ENCODE measurements around the gene FOXJ1.
A peak's percentile ranks its signal among the peaks of the same experiment; 100 is the strongest.
"Not testable (repeated sequence)": the region's sequence is repeated elsewhere in the genome, so short reads cannot be mapped to it uniquely, and the experiment has no call there.

FOXJ1 gene

DNA sequence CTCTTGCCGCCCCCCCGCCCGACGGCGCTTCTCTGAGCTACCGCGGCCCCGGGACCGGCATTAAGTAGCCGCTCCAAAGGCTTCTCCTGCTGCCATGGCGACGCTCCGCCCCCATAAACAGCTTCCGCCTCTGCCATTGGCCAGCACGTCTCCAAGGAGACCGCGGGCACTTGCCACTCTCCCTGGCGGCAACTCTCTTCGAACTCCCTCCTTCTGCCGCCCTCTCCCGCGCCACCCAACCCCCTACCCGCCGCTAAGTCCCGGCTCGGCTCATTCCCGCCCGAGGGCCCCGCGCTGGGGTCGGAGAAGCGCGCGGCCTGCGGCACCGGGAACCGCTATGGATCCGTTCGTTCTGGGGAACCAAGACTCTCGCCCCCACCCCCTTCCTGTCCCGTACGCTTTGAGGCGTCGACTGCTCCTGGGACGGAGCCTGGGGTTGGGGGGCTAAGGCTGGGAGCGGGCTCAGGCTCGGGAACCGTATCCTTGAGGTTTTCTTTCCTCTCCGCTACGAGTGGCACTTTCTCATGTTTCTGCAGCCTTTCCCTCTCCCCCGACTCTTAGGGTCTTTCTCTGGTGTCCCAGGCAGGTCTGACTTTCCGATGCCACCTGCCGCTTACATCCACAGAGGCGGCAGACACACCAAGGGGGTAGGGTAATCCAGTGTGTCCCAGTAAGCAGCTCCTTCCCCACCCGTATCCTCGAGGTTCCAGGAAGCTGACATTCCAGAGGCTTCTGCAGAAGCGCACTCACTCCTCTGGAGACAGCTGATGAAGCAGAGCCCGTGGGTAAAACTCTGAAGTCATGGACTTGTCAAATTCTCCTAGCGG lies at the start of gene FOXJ1:
Gene FOXJ1, minus strand, starts transcription at position 34 of the 827 bp plus-strand sequence. CDS start 850 bp downstream, outside the sequence.
- DNase-seq, result peak; percentile 92

DNA sequence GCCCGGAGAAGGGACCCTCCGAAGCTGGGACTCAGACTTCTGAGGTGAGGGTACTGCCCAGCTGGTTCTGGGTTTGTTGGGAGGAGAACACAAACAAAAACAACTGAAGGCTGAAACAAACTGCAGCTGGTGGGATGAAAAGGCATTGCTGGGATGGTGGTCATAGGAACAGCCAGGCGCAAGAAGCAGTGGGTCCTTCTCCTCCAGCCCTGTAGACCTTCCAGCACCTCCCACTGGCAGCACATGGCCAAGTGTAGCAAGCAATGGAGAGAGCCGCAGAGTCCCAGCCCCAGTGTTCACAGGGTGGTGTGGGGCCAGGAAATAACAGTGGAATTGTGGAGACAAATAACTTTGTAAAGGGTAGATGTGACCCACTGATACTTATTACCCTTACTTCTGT lies 48.7 kb upstream of the FOXJ1 start:
- no peak for DNase-seq

- no peak for DNase-seq
Measured at GRCh38 chr17:76189247-76189646, 48.2 kb upstream of the FOXJ1 start.

- DNase-seq, result no peak
Measured at GRCh38 chr17:76188213-76189016, 47.4 kb upstream of the FOXJ1 start.

DNA sequence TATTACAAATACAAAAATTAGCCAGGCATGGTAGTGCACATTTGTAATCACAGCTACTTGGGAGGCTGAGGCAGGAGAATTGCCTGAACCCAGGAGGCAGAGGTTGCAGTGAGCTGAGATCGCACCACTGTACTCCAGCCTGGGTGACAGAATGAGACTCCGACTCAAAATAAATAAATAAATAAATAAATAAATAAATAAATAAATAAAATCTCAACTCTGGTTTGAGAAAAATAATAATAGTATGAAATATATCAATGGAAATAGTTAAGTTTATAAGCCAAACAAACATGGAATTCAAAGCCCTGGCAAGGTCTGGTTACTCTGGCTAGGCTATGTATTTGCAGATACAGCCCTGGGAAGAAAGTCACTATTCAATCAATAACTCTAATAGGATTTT lies 45.7 kb upstream of the FOXJ1 start:
- not testable (repeated sequence) for DNase-seq

- DNase-seq, result no peak
Measured at GRCh38 chr17:76184290-76184689, 43.2 kb upstream of the FOXJ1 start.

- DNase-seq, result peak; percentile 86
Measured at GRCh38 chr17:76182016-76182764, 41.1 kb upstream of the FOXJ1 start.

- DNase-seq, result no peak
Measured at GRCh38 chr17:76179496-76180467, 38.7 kb upstream of the FOXJ1 start.

DNA sequence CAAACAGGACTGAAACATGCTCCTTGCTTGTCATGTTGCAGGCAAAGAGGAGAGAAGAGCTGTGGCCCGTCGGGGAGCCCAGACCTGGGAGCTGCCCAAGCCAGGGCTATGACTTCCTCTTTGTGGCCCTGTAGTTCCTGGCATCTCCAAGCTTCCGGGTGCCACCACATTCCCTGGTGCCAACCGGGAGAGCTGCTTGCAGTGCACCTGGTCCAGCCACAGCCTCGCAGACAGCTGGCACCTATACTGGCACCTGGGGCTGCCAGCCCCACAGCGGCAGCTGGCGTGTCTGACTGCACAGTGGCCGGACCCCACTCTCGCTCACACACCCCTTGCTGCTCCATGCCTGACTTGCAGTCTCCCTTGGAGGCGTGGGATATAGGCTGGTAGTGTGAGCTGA lies 37.1 kb upstream of the FOXJ1 start:
- no peak for DNase-seq

DNA sequence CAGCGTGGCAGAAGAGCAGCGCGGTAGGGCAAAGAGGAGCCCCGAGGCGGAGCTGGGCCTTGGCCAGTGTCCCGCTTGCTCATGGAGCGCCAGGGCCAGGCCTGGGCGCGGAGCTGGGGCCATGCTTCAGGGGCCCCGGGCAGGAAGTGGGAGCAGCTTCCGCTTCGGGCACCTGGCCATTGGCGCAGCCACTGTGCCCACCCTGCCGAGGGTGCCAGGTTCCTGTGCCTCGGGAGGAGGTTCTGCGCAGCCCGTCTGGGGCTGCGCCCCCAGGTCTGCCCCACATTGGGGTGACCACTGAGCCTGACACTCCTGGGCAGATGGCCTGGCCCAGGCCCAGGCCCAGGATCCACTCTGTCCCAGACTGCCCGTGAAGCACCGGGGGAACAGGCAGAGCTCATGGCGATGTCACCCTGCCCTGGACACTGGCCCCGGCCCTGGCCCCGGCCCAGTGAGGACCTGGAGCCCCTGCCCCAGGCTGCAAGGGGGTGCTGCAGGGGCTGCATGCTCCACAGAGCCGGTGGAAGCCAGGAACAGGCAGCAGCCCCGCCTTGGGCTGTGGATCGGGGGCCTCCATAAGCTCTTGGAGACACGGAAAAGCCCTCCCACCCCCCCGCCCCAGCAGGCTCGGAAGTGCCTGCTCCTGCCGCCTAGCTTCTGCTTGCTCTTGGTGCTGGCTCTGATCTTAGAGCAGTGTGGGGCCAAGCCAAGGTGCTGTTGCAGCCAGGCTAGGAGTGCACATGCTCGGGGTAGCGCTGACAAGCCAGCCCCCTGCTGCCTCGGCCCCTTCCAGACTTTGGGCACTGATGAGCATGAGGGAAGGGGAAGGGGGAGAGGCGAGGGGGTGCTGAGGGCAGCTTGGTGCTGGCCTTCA lies 35.9 kb upstream of the FOXJ1 start:
- no peak for DNase-seq

- DNase-seq, result no peak
Measured at GRCh38 chr17:76174037-76174436, 33.0 kb upstream of the FOXJ1 start.

- DNase-seq, result no peak
Measured at GRCh38 chr17:76173474-76173873, 32.4 kb upstream of the FOXJ1 start.

DNA sequence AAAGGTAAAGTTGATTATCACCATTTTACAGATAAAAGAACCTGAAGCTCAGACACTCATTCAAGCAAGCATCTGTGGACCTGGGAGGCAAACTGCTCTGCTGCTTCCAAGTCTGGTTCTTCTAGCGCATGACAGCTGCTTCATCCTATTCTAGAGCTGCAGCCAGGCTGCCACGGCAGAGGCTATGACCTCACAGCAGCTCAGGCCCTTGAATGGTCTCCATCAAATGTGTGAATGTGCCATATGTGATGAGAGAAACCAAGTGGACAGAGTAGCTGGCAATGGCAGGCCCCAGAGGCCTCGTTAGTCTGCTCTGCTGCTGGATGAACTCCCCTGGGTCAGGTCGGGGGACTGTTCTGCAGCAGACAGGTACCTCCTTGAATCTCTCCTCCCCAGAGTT lies 30.7 kb upstream of the FOXJ1 start:
- DNase-seq, result no peak

DNA sequence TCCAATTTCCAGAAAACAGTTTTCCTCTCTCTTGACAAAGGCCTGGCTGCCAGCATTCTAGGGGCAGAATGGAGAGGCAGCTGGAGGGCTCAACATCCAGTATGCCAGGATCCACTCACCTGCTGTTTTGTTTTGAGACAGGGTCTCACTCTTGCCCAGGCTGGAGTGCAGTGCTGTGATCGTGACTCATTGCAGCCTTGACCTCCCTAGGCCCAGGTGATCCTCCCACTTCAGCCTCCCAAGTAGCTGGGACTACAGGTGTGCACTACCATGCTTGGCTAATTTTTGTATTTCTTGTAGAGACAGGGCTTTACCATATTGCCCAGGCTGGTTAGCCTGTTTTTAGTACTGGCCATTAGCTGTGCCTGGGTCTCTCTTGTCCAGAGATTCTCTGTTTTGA lies 29.1 kb upstream of the FOXJ1 start:
- no peak for DNase-seq

DNA sequence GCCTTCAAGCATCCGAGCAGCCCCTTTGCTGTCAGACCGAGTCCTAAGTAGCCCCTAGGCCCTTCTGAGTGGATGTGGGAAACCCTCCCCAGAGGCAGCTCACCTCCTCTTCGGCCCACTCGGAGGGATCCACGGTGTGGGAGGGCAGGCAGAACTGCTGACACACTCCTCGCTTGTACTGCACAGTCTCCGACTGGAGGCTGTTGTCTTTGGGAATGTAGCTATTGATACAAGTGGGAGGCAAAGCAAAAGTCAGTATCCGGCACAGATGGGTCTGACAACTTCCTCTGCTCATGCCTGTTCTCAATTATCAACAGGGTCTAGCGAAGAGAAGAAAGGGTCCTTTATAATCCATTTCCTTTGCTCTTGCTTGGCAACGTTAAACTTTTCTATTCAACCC lies 25.9 kb upstream of the FOXJ1 start:
- no peak for DNase-seq

DNA sequence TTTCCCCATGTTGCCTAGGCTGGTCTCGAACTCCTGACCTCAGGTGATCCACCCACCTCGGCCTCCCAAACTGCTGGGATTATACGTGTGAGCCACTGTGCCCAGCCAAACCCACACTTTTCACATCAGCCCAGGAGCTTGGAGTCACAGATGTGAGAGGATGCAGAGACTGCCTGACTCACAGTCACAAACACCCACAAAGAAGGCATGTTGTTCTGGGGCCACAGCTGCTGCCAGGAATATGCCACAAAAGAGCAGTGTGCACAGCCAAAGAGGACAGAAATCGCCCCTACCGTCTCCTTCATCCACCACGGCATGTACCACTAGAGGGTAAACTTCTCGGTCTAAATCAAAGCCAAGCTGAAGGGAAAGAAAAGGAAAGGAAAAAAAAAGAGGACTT lies 25.1 kb upstream of the FOXJ1 start:
- peak; percentile 43 for DNase-seq

GRCh38 chr17:76164331-76164730 lies 23.3 kb upstream of the FOXJ1 start:
- DNase-seq, result no peak

DNA sequence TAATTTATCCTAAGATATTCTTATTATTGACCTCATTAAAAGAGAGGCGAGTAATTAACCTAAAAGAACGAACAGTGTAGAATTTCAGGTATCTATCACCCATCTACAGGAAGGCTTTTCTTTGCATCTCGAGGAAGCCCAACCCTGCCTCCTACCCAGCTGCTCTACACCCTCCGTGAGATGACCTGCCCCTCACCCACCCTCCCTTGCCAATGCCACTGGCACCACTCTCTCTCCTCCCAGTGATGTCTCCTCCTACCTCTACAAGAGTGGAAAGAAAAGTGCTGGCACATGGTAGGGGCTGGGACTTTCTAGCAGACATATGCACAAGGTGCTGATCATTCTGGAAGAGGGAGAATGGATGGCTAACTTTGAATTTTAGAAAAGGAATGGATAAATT lies 22.9 kb upstream of the FOXJ1 start:
- DNase-seq, result no peak

DNA sequence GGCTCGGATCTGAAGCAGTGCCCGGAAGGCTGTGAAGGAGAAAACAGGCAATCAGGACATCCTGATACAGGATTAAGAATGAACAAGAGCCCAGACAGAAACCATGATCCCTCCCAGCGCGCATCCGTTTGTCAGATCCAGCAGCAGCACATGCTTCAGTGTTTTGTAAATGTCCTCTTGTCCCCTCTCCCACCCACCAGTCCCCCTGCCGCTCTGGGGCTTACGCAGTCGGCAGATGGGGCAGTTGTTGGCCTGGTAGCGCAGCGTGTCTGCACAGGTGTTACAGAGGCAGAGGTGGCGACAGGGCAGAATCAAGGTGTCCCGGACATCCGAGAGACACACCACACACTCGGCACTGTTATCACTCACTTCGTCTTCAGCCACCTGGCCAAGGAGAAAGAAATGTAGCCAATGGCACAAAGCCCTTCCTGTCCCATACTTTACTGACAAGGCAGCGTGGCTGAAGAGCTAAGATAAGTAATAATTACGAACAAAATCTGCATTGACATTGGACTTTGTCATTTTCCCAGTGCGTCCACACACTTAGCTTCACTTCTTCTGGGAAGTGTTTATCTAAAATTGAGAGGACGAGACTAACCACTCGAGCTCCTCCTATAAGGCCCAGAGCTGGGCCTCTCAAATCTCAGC lies 20.7 kb upstream of the FOXJ1 start:
- DNase-seq, result no peak

DNA sequence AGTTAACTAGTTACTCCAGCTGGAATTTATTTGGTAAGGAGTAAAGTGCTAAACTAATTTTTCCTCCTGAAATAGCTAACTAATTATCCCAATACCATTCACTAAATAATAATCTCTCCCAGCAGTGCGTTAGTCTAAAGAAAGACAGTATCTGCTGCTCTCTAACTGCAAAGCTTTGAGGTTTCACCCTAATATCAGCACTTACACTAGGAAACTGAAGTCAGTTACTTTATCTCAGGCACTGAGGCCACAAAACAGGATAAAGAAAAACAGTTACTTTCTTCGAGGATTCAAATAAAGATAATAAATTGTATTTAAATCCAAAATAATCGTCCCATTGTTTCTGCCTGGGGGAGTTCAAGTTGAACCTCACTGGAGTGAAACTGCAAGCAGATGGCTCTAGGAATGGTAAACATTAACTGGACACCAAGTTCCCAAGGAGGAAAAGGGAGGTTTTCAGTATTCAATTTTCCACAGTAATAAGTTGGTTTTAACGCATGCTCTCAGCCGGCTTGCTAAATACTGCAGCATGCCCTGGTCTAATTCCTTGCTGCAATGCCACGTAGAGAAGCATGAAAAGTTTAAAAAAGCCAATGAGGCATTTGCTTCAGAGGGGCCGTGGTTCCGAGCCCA lies 20.0 kb upstream of the FOXJ1 start:
- DNase-seq, result no peak
